GM15510 (cell line): ENCODE results near the gene ANKHD1.

Experiments used
- POLR2A ChIP-seq: IDR thresholded peaks from 3 replicates; pipeline ENCODE4 v1.6.1; 2011; ENCODE audit warnings: borderline replicate concordance; ENCODE audit not compliant: insufficient read length; ENCODE audit errors: extremely low read depth

Gene ANKHD1

DNA sequence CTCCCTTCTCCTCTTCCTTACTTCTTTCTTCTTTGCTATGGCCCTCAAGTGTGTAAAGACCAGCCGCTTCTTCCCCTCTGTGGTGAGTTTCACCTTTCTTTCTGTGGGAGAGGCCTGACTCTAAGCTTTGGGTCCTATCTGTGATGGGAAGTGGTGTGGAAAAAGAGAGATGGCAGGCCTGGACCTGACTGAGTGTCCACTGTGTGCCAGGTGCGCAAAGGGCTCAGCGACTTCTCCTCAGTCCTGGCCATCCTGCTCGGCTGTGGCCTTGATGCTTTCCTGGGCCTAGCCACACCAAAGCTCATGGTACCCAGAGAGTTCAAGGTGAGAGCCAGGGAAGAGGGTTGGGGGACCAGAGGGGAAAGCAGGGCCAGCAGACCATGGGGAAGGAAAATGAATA lies 35.7 kb upstream of the ANKHD1 start:
- no peak for TF ChIP-seq POLR2A

DNA sequence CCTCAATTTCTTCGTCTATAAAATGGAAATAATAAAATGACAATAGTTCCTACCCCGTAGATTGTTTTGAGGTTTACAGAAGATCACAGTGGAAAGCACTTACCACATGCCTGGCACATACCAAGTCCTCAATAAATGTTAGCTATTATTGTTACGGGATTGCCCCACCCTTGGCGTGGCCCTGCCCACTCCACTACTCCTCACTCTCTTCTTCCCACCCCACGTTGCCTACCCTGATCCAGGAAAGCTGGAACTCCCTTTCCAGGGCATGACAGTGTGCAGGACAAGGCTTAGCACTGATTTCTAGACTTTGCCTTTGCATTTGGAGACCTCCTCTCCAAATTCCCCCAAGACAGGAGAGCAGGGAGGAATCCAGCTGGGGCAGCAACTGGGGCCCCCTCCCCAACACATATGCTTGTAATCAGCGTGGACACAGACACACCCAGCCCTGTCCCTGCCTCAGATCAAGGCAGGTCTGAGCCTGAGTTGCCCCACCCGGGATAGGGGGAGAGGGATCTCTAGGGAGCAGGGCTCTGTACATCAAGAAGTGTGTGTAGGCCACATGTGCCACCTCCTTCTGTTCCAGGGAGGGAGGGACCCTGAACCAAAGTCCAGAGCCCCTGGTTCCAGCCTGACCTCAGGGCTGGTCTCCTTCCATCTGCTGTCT lies 34.9 kb upstream of the ANKHD1 start:
- TF ChIP-seq POLR2A: no peak

GRCh38 chr5:140367256-140368013 lies 34.2 kb upstream of the ANKHD1 start:
- no peak for TF ChIP-seq POLR2A

DNA sequence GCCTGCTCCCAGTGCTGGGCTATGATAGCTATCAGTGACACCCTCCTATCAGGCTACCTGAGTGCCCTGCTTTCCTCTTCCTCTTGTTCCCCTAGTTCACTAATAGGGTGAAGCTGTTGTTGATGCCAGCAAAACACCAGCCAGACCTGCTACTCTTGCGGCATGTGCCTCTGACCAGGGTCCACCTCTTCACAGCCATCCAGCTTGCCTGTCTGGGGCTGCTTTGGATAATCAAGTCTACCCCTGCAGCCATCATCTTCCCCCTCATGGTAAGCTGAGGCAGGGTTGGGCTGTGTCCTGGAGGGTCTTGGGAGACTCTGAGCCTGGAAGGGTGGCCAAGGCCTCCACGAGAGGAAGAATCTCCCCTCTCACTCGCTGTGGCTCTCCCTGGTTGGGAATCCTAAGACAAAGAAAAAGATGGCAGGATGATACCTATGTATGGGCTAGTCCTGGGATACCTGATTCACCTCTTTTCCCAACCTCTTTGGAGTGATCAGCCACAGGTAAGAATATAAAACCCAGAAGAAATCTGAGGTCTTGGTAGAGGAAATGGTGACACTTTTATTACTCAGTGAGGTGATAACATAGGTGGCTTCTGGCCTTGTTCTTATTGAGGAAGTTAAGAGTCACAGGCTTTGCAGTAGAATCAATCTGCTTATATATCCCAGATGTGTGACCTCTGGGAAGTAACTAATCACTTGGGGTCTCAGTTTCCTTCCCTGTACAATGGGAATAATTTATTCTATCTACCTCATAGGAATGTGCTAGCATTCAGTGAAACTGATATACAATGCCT lies 30.1 kb upstream of the ANKHD1 start:
- TF ChIP-seq POLR2A: no peak

DNA sequence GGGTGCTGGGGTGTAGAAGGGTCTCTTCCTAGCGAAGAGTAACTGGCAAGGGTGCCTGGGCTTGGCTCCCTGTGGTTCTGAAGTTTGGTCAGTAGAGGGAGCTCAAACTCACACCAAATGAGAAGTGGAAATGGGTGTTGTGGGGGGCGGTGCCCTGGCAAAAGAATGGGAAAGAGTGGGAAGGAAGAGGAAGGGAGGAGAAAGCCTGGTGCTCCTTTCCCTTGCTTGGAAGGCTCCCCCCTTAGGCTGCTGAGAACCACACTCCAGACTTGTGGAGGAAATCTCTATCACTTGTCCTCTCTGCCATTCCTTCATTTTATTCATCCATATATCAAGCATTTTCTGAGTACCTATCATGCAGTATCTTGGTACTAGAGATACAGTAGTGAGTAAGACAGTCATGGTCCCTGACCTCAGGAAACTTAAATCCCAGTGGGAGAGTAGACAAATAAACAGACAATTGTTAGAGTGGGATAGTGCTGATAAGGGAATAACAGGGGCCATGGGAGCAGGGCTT lies 28.6 kb upstream of the ANKHD1 start:
- no peak for TF ChIP-seq POLR2A

DNA sequence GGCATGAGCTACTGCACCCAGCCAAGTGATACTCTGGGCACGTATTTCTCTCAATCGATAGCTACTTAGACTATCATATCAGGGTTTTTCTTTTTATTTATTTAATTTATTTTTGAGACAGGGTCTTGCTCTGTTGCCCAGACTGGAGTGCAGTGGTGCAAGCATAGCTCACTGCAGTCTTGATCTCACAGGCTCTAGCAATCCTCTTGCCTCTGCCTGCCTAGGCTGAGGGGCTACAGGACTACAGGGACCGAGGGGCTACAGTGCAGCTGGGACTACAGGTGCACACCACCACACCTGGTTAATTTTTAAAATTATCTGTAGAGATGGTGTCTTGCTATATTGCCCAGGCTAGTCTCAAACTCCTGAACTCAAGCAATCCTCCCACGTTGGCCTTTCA lies 20.3 kb upstream of the ANKHD1 start:
- no peak for TF ChIP-seq POLR2A

DNA sequence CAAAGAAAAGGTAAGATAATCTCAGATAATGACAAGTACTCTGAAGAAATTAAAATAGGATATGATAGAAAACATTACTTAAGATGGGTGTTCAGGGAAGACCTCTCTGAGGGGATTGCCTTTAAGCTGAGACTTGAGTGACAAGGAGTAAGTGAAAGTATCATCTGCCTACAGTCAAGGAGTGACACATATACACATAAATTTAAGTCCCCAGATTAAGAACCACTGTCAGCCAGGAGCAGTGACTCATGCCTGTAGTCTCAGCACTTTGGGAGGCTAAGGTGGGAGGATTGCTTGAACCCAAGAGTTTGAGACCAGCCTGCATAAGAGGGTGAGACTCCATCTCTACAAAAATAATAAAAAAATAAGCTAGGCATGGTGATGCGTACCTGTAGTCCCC lies 19.7 kb upstream of the ANKHD1 start:
- no peak for TF ChIP-seq POLR2A

DNA sequence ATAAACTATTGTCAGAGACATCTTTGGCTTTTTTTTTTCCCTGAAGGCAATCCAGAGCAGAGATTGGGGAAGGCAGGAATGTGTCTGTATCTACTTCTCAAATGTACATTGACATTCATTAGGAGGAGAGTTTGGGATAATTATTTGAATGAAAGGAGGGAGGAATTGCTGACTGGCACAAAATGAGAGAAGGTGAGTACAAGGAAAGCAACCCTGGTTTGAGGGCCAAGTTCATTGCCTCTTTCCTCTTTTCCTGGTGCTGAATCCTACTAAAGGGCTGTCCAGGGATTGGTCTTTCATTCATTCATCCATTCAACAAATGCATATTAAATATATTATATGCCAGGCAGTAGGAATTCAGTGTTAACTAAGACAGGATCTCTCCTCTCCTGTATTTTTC lies 18.8 kb upstream of the ANKHD1 start:
- no peak for TF ChIP-seq POLR2A

- no peak for TF ChIP-seq POLR2A
Measured at GRCh38 chr5:140383300-140383699, 18.3 kb upstream of the ANKHD1 start.

- TF ChIP-seq POLR2A: no peak
Measured at GRCh38 chr5:140388052-140388451, 13.6 kb upstream of the ANKHD1 start.

- TF ChIP-seq POLR2A: no peak
Measured at GRCh38 chr5:140391312-140391711, 10.3 kb upstream of the ANKHD1 start.

- TF ChIP-seq POLR2A: no peak
Measured at GRCh38 chr5:140391732-140392131, 9.9 kb upstream of the ANKHD1 start.

DNA sequence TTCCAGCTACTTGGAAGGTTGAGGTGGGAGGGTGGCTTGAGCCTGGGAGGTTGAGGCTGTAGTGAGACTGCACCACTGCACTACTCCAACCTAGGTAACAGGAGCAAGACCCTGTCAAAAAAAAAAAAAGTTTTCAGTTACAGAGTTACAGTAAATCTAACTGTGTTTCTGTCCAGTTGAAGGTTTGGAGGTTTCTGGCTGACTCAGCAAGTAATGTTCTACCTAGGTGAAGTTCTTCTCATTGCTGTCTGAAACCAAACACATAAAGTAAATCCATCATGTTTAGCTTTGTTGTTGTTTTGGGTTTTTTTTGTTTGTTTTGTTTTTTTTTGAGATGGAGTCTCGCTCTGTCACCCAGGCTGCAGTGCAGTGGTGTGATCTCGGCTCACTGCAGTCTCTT lies 7.9 kb upstream of the ANKHD1 start:
- no peak for TF ChIP-seq POLR2A

DNA sequence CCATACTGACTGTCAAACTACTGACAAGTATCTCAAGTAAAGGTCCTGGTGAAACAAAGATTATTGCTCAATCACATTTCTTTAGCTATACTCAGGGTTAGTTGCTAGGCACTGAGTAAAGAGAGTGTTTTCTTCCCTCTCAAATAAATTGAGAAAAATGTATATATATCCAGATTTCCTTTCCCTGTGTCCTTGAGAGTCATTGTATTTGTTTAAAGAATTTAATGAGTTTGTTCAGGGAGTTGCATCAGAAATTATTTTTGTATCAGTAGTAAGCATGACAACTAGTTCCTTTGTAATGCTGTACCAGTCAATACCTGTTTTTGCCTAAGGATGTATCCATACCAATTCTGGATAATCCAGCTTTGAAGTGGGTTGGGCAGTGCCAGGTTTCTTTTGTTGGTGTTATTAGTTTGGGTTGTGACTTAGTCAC lies 3.2 kb upstream of the ANKHD1 start:
- no peak for TF ChIP-seq POLR2A
